ENCODE data around the gene CCDC121.
"Not testable (repeated sequence)": the region's sequence is repeated elsewhere in the genome, so short reads cannot be mapped to it uniquely, and the experiment has no call there.

The CCDC121 gene

DNA sequence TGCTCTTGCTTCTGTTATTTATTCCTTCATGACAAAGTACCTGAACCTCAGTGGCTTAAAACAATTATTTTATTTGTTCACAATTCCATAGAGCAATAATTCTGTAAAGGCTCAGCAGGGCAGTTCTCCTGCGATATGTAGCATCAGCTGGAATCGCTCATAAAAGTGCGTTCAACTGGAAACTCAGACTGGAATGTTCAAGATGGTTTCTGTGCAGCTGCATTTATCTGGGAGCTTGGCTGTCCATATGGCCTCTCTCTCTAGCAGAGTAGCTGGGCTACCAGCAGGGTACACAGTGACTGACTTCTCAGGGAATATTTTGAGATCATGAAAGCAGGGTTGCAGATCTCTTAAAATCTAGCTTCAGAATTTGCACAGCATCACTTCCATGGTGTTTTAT lies 13.5 kb downstream of the CCDC121 start:
- TF ChIP-seq ZNF274 (IDR thresholded peaks at IDR 0.05; ENCODE audit: low read depth, low read length), result no peak
- no peak for TF ChIP-seq YY1 (IDR thresholded peaks at IDR 0.05; ENCODE audit: insufficient read depth, insufficient read length)
- no peak for TF ChIP-seq SUZ12 (IDR thresholded peaks at IDR 0.05; ENCODE audit: extremely low read depth, insufficient read depth, insufficient read length)
- H3K36me3 ChIP-seq (ENCODE audit: insufficient read depth, insufficient read length, low read length), result peaks cover 51% of the 10 kb centered on the region

GRCh38 chr2:27613985-27614384 lies 14.8 kb downstream of the CCDC121 start:
- Histone ChIP-seq H3K9me3 (ENCODE audit: insufficient read depth, low read length) (no peaks in the 10 kb centered on the region), H3K4me3 (ENCODE audit: insufficient read length, low read depth) (no peak overlapping the region), H3K27me3 (ENCODE audit: insufficient read depth, insufficient read length) (no peaks in the 10 kb centered on the region), H3K9ac (ENCODE audit: insufficient read length, low read depth) (no peak overlapping the region), H3K4me1 (ENCODE audit: insufficient read depth, insufficient read length) (peaks cover 3% of the 10 kb centered on the region), H3K36me3 (ENCODE audit: insufficient read depth, insufficient read length, low read length) (peaks cover 45% of the 10 kb centered on the region)
- TF ChIP-seq SUZ12 (IDR thresholded peaks at IDR 0.05; ENCODE audit: extremely low read depth, insufficient read depth, insufficient read length) (no peak), ZNF274 (IDR thresholded peaks at IDR 0.05; ENCODE audit: low read depth, low read length) (no peak), YY1 (IDR thresholded peaks at IDR 0.05; ENCODE audit: insufficient read depth, insufficient read length) (no peak)
- DNase-seq (ENCODE audit: low read depth, low spot score), result no peak

More for the DNA sequence above, 13.5 kb downstream of the CCDC121 start:
- no peaks in the 10 kb centered on the region for H3K27me3 ChIP-seq (ENCODE audit: insufficient read depth, insufficient read length)
- no peak overlapping the region for H3K9ac ChIP-seq (ENCODE audit: insufficient read length, low read depth)
- H3K9me3 ChIP-seq (ENCODE audit: insufficient read depth, low read length), result no peaks in the 10 kb centered on the region
- DNase-seq (ENCODE audit: low read depth, low spot score), result no peak
- peaks cover 3% of the 10 kb centered on the region for H3K4me1 ChIP-seq (ENCODE audit: insufficient read depth, insufficient read length)
- no peak overlapping the region for H3K4me3 ChIP-seq (ENCODE audit: insufficient read length, low read depth)

GRCh38 chr2:27606611-27607010 lies 22.2 kb downstream of the CCDC121 start:
- TF ChIP-seq ZNF274 (IDR thresholded peaks at IDR 0.05; ENCODE audit: low read depth, low read length) (no peak), SUZ12 (IDR thresholded peaks at IDR 0.05; ENCODE audit: extremely low read depth, insufficient read depth, insufficient read length) (no peak), YY1 (IDR thresholded peaks at IDR 0.05; ENCODE audit: insufficient read depth, insufficient read length) (no peak)
- H3K4me1 ChIP-seq (ENCODE audit: insufficient read depth, insufficient read length), result no peaks in the 10 kb centered on the region
- H3K36me3 ChIP-seq (ENCODE audit: insufficient read depth, insufficient read length, low read length), result peaks cover 53% of the 10 kb centered on the region
- no peaks in the 10 kb centered on the region for H3K9me3 ChIP-seq (ENCODE audit: insufficient read depth, low read length)
- no peak for DNase-seq (ENCODE audit: low read depth, low spot score)
- H3K9ac ChIP-seq (ENCODE audit: insufficient read length, low read depth), result no peak overlapping the region
- H3K27me3 ChIP-seq (ENCODE audit: insufficient read depth, insufficient read length), result no peaks in the 10 kb centered on the region
- no peak overlapping the region for H3K4me3 ChIP-seq (ENCODE audit: insufficient read length, low read depth)

DNA sequence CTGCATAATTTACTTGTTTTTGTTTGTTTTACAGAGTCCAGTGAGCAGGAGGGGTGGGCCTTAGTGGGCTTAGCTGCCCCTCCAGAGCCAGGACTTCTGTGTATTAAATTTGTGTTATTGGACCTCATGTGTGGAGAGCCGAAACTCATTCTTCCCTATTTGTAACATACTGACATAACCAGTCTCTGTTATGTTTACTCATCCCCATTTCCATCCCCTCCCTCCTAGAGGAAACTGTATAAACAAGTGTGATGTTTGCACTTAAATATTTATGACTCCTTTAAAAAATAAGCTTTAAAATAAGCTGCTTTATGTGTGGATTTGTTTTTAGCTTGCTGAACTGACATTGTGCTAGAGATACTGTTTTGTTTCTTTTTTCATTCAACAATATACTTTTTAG lies 32.2 kb downstream of the CCDC121 start:
- TF ChIP-seq SUZ12 (IDR thresholded peaks at IDR 0.05; ENCODE audit: extremely low read depth, insufficient read depth, insufficient read length), result no peak
- no peak for TF ChIP-seq YY1 (IDR thresholded peaks at IDR 0.05; ENCODE audit: insufficient read depth, insufficient read length)
- TF ChIP-seq ZNF274 (IDR thresholded peaks at IDR 0.05; ENCODE audit: low read depth, low read length), result no peak
- peaks cover 32% of the 10 kb centered on the region for H3K36me3 ChIP-seq (ENCODE audit: insufficient read depth, insufficient read length, low read length)

DNA sequence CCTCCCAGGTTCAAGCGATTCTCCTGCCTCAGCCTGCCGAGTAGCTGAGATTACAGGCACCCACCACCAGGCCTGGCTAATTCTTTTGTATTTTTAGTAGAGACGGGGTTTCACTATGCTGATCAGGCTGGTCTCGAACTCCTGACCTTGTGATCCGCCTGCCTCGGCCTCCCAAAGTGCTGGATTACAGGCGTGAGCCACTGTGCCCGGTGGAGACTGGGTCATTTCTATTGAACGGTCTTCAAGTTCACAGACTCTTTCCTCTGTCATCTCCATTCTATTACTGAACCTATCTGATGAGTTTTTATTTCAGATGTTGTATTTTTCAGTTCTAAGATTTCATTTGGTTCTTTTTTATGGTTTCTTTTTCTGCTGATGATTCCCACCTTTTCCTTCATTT lies 33.4 kb downstream of the CCDC121 start:
- H3K9ac ChIP-seq (ENCODE audit: insufficient read length, low read depth); DNase-seq (ENCODE audit: low read depth, low spot score); H3K27me3 ChIP-seq (ENCODE audit: insufficient read depth, insufficient read length); H3K4me1 ChIP-seq (ENCODE audit: insufficient read depth, insufficient read length); H3K4me3 ChIP-seq (ENCODE audit: insufficient read length, low read depth): not testable (repeated sequence)
- Histone ChIP-seq H3K9me3 (ENCODE audit: insufficient read depth, low read length) (peaks cover 60% of the 10 kb centered on the region), H3K36me3 (ENCODE audit: insufficient read depth, insufficient read length, low read length) (peaks cover 24% of the 10 kb centered on the region)

More for the DNA sequence above, 32.2 kb downstream of the CCDC121 start:
- DNase-seq (ENCODE audit: low read depth, low spot score), result no peak
- Histone ChIP-seq H3K9me3 (ENCODE audit: insufficient read depth, low read length) (peaks cover 50% of the 10 kb centered on the region; the same call in 1 of the 2 replicates), H3K9ac (ENCODE audit: insufficient read length, low read depth) (no peak overlapping the region), H3K4me3 (ENCODE audit: insufficient read length, low read depth) (no peak overlapping the region), H3K27me3 (ENCODE audit: insufficient read depth, insufficient read length) (no peaks in the 10 kb centered on the region), H3K4me1 (ENCODE audit: insufficient read depth, insufficient read length) (no peaks in the 10 kb centered on the region)

DNA sequence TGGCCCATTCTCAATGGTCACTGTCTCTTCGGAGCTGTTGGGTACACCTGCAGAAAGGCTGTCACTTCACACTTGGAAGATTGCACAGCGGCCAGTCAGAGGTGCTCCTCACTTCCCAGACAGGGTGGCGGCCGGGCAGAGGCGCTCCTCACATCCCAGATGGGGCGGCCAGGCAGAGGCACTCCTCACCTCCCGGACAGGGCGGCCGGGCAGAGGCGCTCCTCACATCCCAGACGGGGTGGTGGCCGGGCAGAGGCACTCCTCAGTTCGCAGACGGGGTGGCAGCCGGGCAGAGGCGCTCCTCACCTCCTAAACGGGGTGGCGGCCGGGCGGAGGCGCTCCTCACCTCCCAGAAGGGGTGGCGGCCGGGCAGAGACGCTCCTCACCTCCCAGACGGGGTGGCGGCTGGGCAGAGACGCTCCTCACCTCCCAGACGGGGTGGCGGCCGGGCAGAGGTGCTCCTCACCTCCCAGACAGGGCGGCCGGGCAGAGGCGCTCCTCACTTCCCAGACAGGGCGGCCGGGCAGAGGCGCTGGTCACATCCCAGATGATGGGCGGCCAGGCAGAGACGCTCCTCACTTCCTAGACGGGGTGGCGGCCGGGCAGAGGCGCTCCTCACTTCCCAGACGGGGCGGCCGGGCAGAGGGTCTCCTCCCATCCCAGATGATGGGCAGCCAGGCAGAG lies 34.6 kb downstream of the CCDC121 start:
- not testable (repeated sequence) for H3K4me3 ChIP-seq (ENCODE audit: insufficient read length, low read depth); H3K4me1 ChIP-seq (ENCODE audit: insufficient read depth, insufficient read length); DNase-seq (ENCODE audit: low read depth, low spot score); H3K27me3 ChIP-seq (ENCODE audit: insufficient read depth, insufficient read length); H3K9ac ChIP-seq (ENCODE audit: insufficient read length, low read depth)
- Histone ChIP-seq H3K36me3 (ENCODE audit: insufficient read depth, insufficient read length, low read length) (peaks cover 11% of the 10 kb centered on the region), H3K9me3 (ENCODE audit: insufficient read depth, low read length) (peaks cover 73% of the 10 kb centered on the region)

GRCh38 chr2:27593240-27593639 lies 35.6 kb downstream of the CCDC121 start:
- TF ChIP-seq SUZ12 (IDR thresholded peaks at IDR 0.05; ENCODE audit: extremely low read depth, insufficient read depth, insufficient read length) (no peak), YY1 (IDR thresholded peaks at IDR 0.05; ENCODE audit: insufficient read depth, insufficient read length) (no peak), ZNF274 (IDR thresholded peaks at IDR 0.05; ENCODE audit: low read depth, low read length) (no peak)
- Histone ChIP-seq H3K4me1 (ENCODE audit: insufficient read depth, insufficient read length) (no peaks in the 10 kb centered on the region), H3K9me3 (ENCODE audit: insufficient read depth, low read length) (peaks cover 81% of the 10 kb centered on the region), H3K4me3 (ENCODE audit: insufficient read length, low read depth) (no peak overlapping the region), H3K9ac (ENCODE audit: insufficient read length, low read depth) (no peak overlapping the region), H3K27me3 (ENCODE audit: insufficient read depth, insufficient read length) (no peaks in the 10 kb centered on the region), H3K36me3 (ENCODE audit: insufficient read depth, insufficient read length, low read length) (peaks cover 3% of the 10 kb centered on the region)
- no peak for DNase-seq (ENCODE audit: low read depth, low spot score)

DNA sequence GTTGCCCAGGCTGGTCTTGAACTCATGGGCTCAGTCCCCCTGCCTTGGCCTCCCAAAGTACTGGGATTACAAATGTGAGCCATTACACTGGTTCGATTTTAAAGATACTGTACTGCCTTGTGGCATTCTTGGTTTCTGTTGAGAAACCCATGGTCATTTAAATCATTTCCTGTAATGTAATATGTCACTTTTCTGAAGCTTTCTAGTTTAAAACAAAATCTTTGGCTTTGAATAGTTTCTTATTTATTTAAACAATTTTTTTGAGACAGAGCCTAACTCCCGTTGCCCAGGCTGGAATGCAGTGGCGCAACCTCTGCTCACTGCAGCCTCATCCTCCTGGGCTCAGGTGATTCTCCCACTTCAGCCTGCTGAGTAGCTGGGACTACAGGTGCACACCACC lies 37.1 kb downstream of the CCDC121 start:
- H3K27me3 ChIP-seq (ENCODE audit: insufficient read depth, insufficient read length), result no peaks in the 10 kb centered on the region
- H3K9me3 ChIP-seq (ENCODE audit: insufficient read depth, low read length), result peaks cover 72% of the 10 kb centered on the region
- H3K4me3 ChIP-seq (ENCODE audit: insufficient read length, low read depth), result no peak overlapping the region
- H3K9ac ChIP-seq (ENCODE audit: insufficient read length, low read depth), result no peak overlapping the region
- H3K4me1 ChIP-seq (ENCODE audit: insufficient read depth, insufficient read length), result no peaks in the 10 kb centered on the region
- no peak for TF ChIP-seq ZNF274 (IDR thresholded peaks at IDR 0.05; ENCODE audit: low read depth, low read length)
- no peak for TF ChIP-seq SUZ12 (IDR thresholded peaks at IDR 0.05; ENCODE audit: extremely low read depth, insufficient read depth, insufficient read length)
- TF ChIP-seq YY1 (IDR thresholded peaks at IDR 0.05; ENCODE audit: insufficient read depth, insufficient read length), result no peak
- H3K36me3 ChIP-seq (ENCODE audit: insufficient read depth, insufficient read length, low read length), result no peaks in the 10 kb centered on the region
- DNase-seq (ENCODE audit: low read depth, low spot score), result no peak
